Suprapubic skin (tissue), 3 donors: Measurements from ENCODE around the gene TFAP2D.

ENCODE experiments used
- CTCF ChIP-seq, 2 donors: fragments of 200-600 bp in 1 of 2; fragments of 450-650 bp in 1 of 2; sonication (generic) in 1 of 2; IDR thresholded peaks; one replicate each; pipeline ENCODE4 v1.5.1; 2016 to 2019; ENCODE audit warnings: antibody characterized with exemption in 2 of 2, mild to moderate bottlenecking in 1 of 2, moderate library complexity in 1 of 2
- EP300 ChIP-seq: sonication (generic); formaldehyde crosslinking; IDR thresholded peaks from one replicate; pipeline ENCODE4 v1.6.1; 2017; ENCODE audit warnings: antibody characterized with exemption
- POLR2A ChIP-seq, 2 donors: fragments of 450-650 bp; IDR thresholded peaks; one replicate each; pipeline ENCODE4 v1.6.1; 2017; ENCODE audit warnings: antibody characterized with exemption in 2 of 2, mild to moderate bottlenecking in 2 of 2, moderate library complexity in 2 of 2

- no peak for TF ChIP-seq CTCF (IDR thresholded peaks at IDR 0.05)
- no peak for TF ChIP-seq EP300
- no peak for TF ChIP-seq POLR2A (IDR thresholded peaks at IDR 0.05)
These were observed 4.5 kb upstream of the TFAP2D start for GRCh38 chr6:50708664-50709365.
